Panc1 (cell line): ENCODE data around the gene CLDN6. TPM values are rescaled to one million over a fixed set of nuclear protein-coding genes. Genes with fewer than 3 reads are reported as not detected.

Source experiments
- ATAC-seq: fragments of 200-7000 bp; cut with Tn5 transposase; 2 replicates; pipeline ENCODE4 v1.9.1; 2020; ENCODE audit warnings: mild to moderate bottlenecking, moderate library complexity
- BruUV-seq: library from RNA; stranded (reverse); fragments of 400-500 nt; replicated peaks from 2 replicates; lab custom pipeline; 2021; lab: Mats Ljungman, UMichigan
- CTCF ChIA-PET: fragments of 300-600 bp; sonication (Branson Sonifier 250); formaldehyde crosslinking; loops from one replicate; lab custom pipeline; 2022; ENCODE audit warnings: antibody characterized with exemption; lab: Charles Lee
- POLR2A ChIA-PET: fragments of 300-600 bp; sonication (Branson Sonifier 250); formaldehyde crosslinking; loops from one replicate; lab custom pipeline; 2022; ENCODE audit warnings: antibody characterized with exemption; lab: Charles Lee
- DNase-seq: peaks from one replicate; pipeline ENCODE4 v3.0.0-alpha.2; 2010; ENCODE audit warnings: low read depth, low spot score
- H3K27ac ChIP-seq: 2 replicates; pipeline ENCODE4 v1.5.1; 2011; ENCODE audit warnings: mild to moderate bottlenecking, low read length, inconsistent platforms
- H3K27me3 ChIP-seq: fragments of 200-500 bp; sonication (Bioruptor generic); 2 replicates; pipeline ENCODE4 v1.6.0; 2014; ENCODE audit warnings: low read length, inconsistent platforms; ENCODE audit not compliant: control insufficient read depth, insufficient read depth
- H3K36me3 ChIP-seq: fragments of 200-500 bp; sonication (Bioruptor generic); 2 replicates; pipeline ENCODE4 v1.5.1; 2014; ENCODE audit warnings: inconsistent platforms, mild to moderate bottlenecking, low read length, moderate library complexity; ENCODE audit not compliant: control insufficient read depth, insufficient read depth
- H3K4me1 ChIP-seq: 2 replicates; pipeline ENCODE4 v1.5.1; 2011; ENCODE audit warnings: inconsistent platforms, mild to moderate bottlenecking, low read length, moderate library complexity; ENCODE audit not compliant: control insufficient read depth, insufficient read depth
- H3K4me3 ChIP-seq, 2 experiments: 2 replicates each; pipeline ENCODE4 v1.5.1; 2011 to 2012; ENCODE audit warnings: low read depth in 2 of 2, low read length in 2 of 2, mild to moderate bottlenecking in 2 of 2, inconsistent platforms in 1 of 2, moderate library complexity in 1 of 2
- H3K9me3 ChIP-seq: fragments of 200-500 bp; sonication (Bioruptor generic); 2 replicates; pipeline ENCODE4 v1.5.1; 2014; ENCODE audit warnings: low read depth, mild to moderate bottlenecking, inconsistent platforms, low read length, moderate library complexity; ENCODE audit not compliant: control insufficient read depth, insufficient read depth
- POLR2AphosphoS5 ChIP-seq: IDR thresholded peaks from 2 replicates; pipeline ENCODE4 v1.6.1; 2012; ENCODE audit warnings: mild to moderate bottlenecking, low read depth, low read length, moderate library complexity
- SIN3A ChIP-seq: IDR thresholded peaks from 2 replicates; pipeline ENCODE4 v1.6.1; 2012; ENCODE audit warnings: low read depth, mild to moderate bottlenecking, low read length, moderate library complexity, borderline replicate concordance; ENCODE audit not compliant: insufficient read depth
- TCF7L2 ChIP-seq: IDR thresholded peaks from 2 replicates; pipeline ENCODE4 v1.6.1; 2011; ENCODE audit warnings: mild to moderate bottlenecking, low read depth, low read length, inconsistent platforms
- in situ Hi-C: cut with HindIII; loops from 2 replicates; pipeline ENCODE4 v1.10.0; 2016; ENCODE audit warnings: low sequenced_read_pairs, low pct_unique_long_range_greater_than_20kb
- intact Hi-C: fragments of 100-400 bp; cut with micrococcal nuclease; formaldehyde crosslinking; loops from one replicate; pipeline ENCODE4 v1.10.0; 2022; ENCODE audit not compliant: unreplicated experiment
- total RNA-seq: library from RNA; stranded (reverse); gene quantifications from one replicate; pipeline ENCODE4 v1.2.1, GENCODE V29; 2021; ENCODE audit not compliant: unreplicated experiment
- TF ChIP-seq, protein P1 (sequence below): fragments of 450-650 bp; IDR thresholded peaks from 2 replicates; pipeline ENCODE4 v1.5.1; 2017; ENCODE audit warnings: mild to moderate bottlenecking
- TF ChIP-seq, protein P2 (sequence below), 2 experiments: IDR thresholded peaks; 2 replicates each; pipeline ENCODE4 v1.6.1; 2011 to 2012; ENCODE audit warnings: low read depth in 2 of 2, control low read depth in 1 of 2, low read length in 1 of 2, mild to moderate bottlenecking in 1 of 2, moderate library complexity in 1 of 2; ENCODE audit not compliant: insufficient read depth in 1 of 2

Gene CLDN6
- total RNA-seq, 1 experiment from 2014 or later, result 1.2 TPM

DNA sequence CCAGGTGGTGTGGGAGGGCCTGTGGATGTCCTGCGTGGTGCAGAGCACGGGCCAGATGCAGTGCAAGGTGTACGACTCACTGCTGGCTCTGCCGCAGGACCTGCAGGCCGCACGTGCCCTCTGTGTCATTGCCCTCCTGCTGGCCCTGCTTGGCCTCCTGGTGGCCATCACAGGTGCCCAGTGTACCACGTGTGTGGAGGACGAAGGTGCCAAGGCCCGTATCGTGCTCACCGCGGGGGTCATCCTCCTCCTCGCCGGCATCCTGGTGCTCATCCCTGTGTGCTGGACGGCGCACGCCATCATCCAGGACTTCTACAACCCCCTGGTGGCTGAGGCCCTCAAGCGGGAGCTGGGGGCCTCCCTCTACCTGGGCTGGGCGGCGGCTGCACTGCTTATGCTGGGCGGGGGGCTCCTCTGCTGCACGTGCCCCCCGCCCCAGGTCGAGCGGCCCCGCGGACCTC is 4.5 kb downstream of the CLDN6 start:
- Histone ChIP-seq H3K4me1 (peaks cover 13% of the 10 kb centered on the region), H3K27ac (no peak overlapping the region), H3K36me3 (no peaks in the 10 kb centered on the region), H3K4me3 (no peak overlapping the region), H3K9me3 (no peaks in the 10 kb centered on the region), H3K27me3 (no peaks in the 10 kb centered on the region)
- ChIA-PET POLR2A (no interaction called here), CTCF (interaction anchor here (0.8 to 1.0 kb wide), 2 partner anchors 9 to 18 kb away, joined by 3 read pairs; no protein-coding TSS in a partner anchor)
- ATAC-seq, result peak; percentile 36
- TF ChIP-seq SIN3A, result no peak
- TF ChIP-seq, protein P1, sequence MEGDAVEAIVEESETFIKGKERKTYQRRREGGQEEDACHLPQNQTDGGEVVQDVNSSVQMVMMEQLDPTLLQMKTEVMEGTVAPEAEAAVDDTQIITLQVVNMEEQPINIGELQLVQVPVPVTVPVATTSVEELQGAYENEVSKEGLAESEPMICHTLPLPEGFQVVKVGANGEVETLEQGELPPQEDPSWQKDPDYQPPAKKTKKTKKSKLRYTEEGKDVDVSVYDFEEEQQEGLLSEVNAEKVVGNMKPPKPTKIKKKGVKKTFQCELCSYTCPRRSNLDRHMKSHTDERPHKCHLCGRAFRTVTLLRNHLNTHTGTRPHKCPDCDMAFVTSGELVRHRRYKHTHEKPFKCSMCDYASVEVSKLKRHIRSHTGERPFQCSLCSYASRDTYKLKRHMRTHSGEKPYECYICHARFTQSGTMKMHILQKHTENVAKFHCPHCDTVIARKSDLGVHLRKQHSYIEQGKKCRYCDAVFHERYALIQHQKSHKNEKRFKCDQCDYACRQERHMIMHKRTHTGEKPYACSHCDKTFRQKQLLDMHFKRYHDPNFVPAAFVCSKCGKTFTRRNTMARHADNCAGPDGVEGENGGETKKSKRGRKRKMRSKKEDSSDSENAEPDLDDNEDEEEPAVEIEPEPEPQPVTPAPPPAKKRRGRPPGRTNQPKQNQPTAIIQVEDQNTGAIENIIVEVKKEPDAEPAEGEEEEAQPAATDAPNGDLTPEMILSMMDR, result no peak
- no peak for TF ChIP-seq POLR2AphosphoS5
- TF ChIP-seq, protein P2, sequence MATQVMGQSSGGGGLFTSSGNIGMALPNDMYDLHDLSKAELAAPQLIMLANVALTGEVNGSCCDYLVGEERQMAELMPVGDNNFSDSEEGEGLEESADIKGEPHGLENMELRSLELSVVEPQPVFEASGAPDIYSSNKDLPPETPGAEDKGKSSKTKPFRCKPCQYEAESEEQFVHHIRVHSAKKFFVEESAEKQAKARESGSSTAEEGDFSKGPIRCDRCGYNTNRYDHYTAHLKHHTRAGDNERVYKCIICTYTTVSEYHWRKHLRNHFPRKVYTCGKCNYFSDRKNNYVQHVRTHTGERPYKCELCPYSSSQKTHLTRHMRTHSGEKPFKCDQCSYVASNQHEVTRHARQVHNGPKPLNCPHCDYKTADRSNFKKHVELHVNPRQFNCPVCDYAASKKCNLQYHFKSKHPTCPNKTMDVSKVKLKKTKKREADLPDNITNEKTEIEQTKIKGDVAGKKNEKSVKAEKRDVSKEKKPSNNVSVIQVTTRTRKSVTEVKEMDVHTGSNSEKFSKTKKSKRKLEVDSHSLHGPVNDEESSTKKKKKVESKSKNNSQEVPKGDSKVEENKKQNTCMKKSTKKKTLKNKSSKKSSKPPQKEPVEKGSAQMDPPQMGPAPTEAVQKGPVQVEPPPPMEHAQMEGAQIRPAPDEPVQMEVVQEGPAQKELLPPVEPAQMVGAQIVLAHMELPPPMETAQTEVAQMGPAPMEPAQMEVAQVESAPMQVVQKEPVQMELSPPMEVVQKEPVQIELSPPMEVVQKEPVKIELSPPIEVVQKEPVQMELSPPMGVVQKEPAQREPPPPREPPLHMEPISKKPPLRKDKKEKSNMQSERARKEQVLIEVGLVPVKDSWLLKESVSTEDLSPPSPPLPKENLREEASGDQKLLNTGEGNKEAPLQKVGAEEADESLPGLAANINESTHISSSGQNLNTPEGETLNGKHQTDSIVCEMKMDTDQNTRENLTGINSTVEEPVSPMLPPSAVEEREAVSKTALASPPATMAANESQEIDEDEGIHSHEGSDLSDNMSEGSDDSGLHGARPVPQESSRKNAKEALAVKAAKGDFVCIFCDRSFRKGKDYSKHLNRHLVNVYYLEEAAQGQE (IDR thresholded peaks at IDR 0.05; ENCODE audit: insufficient read depth in 1 of 2, low read depth in 2 of 2, low read length in 1 of 2), result no peak
- no peak for TF ChIP-seq TCF7L2
- intact Hi-C loops, result no loop called here
- in situ Hi-C loops, result no loop called here
- no peak for DNase-seq
- BruUV-seq, result no TSS peak

DNA sequence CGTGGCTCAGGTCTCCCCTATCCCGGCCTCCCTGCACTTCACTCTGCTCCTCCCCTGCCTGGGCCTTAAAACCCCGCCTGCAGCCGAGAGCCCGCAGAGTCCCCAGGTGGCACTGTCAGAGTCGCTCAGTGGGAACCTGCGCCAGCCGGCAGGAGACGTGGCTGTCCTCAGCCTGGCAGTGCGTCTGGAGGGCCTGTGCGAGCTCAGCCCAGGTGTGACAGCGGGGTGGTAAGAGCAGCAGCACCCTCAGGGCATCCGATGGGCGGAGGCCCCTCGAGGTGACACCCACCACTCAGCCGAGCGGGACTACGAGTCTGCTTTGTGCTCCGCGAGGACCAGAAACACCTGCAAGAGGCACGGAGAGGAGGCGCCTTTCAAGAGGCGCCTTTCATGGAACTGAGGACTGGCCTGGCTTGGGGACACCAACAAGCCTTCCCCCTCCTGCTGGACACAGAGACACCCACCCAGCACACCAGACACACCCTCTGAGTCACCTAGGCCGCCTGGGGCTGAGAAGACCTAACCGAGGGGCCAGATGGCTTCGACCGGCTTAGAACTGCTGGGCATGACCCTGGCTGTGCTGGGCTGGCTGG is 5.1 kb downstream of the CLDN6 start, which contains the start of gene CLDN9:
Gene CLDN9, plus strand, starts transcription at position 96 of the 593 bp plus-strand sequence. Its CDS starts 440 bp downstream, at position 536.
- in situ Hi-C loops (no loop called here), intact Hi-C loops (no loop called here)
- ATAC-seq (peak; percentile 47), DNase-seq (no peak)
- peaks cover 19% of the 10 kb centered on the region for H3K4me1 ChIP-seq
- H3K9me3 ChIP-seq, result no peaks in the 10 kb centered on the region
- no peak within 1 kb of the TSS for H3K27ac ChIP-seq
- no TSS peak for BruUV-seq
- no peaks in the 10 kb centered on the region for H3K36me3 ChIP-seq
- ChIA-PET CTCF (no interaction called here), POLR2A (no interaction called here)
- H3K27me3 ChIP-seq, result no peaks in the 10 kb centered on the region
- TF ChIP-seq, protein P1, result no peak
- TF ChIP-seq POLR2AphosphoS5, result no peak
- TF ChIP-seq, protein P2 (IDR thresholded peaks at IDR 0.05; ENCODE audit: insufficient read depth in 1 of 2, low read depth in 2 of 2, low read length in 1 of 2), result no peak
- no peak for TF ChIP-seq TCF7L2
- no peak for TF ChIP-seq SIN3A
- H3K4me3 ChIP-seq, result no peak within 1 kb of the TSS
